Measurements from ENCODE around the gene CA10. TPM values are rescaled to one million over a fixed set of nuclear protein-coding genes. Genes with fewer than 3 reads are reported as not detected.

Gene CA10
- total and polyA plus RNA-seq, 2 donors (not counting 3 experiments of a cell fraction or from before 2014, with no cell fraction given): not detected

DNA sequence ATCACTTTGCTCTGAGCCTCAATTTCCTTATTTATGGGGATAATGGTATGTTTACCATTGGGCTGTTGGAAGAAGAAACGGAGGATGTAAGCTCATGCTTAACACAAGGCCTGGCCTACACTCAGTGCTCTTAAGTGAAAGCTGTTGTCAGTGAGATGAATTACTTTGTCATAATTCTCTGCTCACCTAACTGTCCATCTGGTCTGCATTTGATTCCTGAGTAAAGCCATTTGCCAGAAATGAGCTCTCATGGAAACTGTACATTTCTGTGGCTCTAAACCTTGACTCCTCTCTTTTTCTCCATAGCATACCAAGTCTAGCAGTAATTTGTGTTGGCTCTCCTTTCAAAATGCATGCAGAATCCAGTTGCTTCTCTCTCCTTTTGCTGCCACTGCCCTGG, 452.4 kb downstream of the CA10 start:
- CTCF ChIA-PET: no interaction called here
- no peak overlapping the region for H3K4me3 ChIP-seq (replicated peaks in 1 of 3; ENCODE audit: insufficient read depth in 1 of 3, low read depth in 1 of 3, low read length in 3 of 3)
- no peaks in the 10 kb centered on the region for H3K9me1 ChIP-seq (replicated peaks; ENCODE audit: control insufficient read depth, extremely low read depth, insufficient read depth, low read length)
- H3K9ac ChIP-seq (replicated peaks; ENCODE audit: extremely low read depth, insufficient read depth, low read length): no peak overlapping the region
- H4K20me1 ChIP-seq (replicated peaks; ENCODE audit: control insufficient read depth, extremely low read depth, insufficient read depth, low read length): no peaks in the 10 kb centered on the region
- no TSS peak for BruUV-seq (replicated peaks)
- dilution Hi-C loops (cut with MboI; ENCODE audit: extremely low pct_ligation_motif_present, low sequenced_read_pairs): no loop called here
- H3K79me2 ChIP-seq (ENCODE audit: control insufficient read depth, insufficient read depth, low read length): no peaks in the 10 kb centered on the region
- no peaks in the 10 kb centered on the region for H3K27me3 ChIP-seq (ENCODE audit: control insufficient read depth in 2 of 2, insufficient read depth in 2 of 2, low read length in 2 of 2)
- no peak overlapping the region for H3K4me2 ChIP-seq (ENCODE audit: insufficient read depth, low read length)
- POLR2A ChIA-PET: no interaction called here
- no peaks in the 10 kb centered on the region for H3K9me3 ChIP-seq (replicated peaks; ENCODE audit: control insufficient read depth, insufficient read depth, low read length)
- DNase-seq (ENCODE audit: low read depth, low spot score): no peak
- intact Hi-C loops (cut with micrococcal nuclease): loop anchor here (2.0 kb wide), 1 partner anchor 77 kb away; no protein-coding TSS in a partner anchor
- no peaks in the 10 kb centered on the region for H3K36me3 ChIP-seq (ENCODE audit: control insufficient read depth in 2 of 2, extremely low read depth in 1 of 2, insufficient read depth in 2 of 2, low read length in 2 of 2)
- H3K27ac ChIP-seq (ENCODE audit: insufficient read depth, low read depth, low read length): no peak overlapping the region
- H2AFZ ChIP-seq (ENCODE audit: low read depth, low read length): no peak overlapping the region
- H3K4me1 ChIP-seq (ENCODE audit: control insufficient read depth, extremely low read depth, insufficient read depth, low read length): no peaks in the 10 kb centered on the region
- FAIRE-seq: no peak
- TF ChIP-seq, protein P1, sequence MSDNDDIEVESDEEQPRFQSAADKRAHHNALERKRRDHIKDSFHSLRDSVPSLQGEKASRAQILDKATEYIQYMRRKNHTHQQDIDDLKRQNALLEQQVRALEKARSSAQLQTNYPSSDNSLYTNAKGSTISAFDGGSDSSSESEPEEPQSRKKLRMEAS (IDR thresholded peaks at IDR 0.05; ENCODE audit: insufficient read depth, insufficient read length): no peak
- TF ChIP-seq MYC (IDR thresholded peaks at IDR 0.05; ENCODE audit: low read depth, low read length) (no peak), POLR2AphosphoS5 (IDR thresholded peaks at IDR 0.05; ENCODE audit: insufficient read depth, low read depth, low read length) (no peak), JUN (IDR thresholded peaks at IDR 0.05; ENCODE audit: borderline replicate concordance, insufficient read depth, insufficient read length, low read depth) (no peak), EZH2 (IDR thresholded peaks at IDR 0.05; ENCODE audit: borderline replicate concordance, low read depth, low read length, severe bottlenecking) (no peak), CTCF (IDR thresholded peaks at IDR 0.05; ENCODE audit: extremely low read depth in 1 of 2, insufficient read depth in 1 of 2, low read depth in 1 of 2, low read length in 2 of 2) (no peak), GATA2 (IDR thresholded peaks at IDR 0.05; ENCODE audit: insufficient read depth, insufficient read length, low read depth, low read length) (no peak), POLR2A (IDR thresholded peaks at IDR 0.05; ENCODE audit: low read depth, low read length) (no peak), FOS (IDR thresholded peaks at IDR 0.05; ENCODE audit: borderline replicate concordance, insufficient read depth, low read length) (no peak)
